ENCODE data around the gene TTC6. TPM values are rescaled to one million over a fixed set of nuclear protein-coding genes. Genes with fewer than 3 reads are reported as not detected.

TTC6 gene
- total and polyA plus RNA-seq, 10 of the 15 experiments (the other 5 are each of a cell fraction or from before 2014, with no cell fraction given), result not detected

DNA sequence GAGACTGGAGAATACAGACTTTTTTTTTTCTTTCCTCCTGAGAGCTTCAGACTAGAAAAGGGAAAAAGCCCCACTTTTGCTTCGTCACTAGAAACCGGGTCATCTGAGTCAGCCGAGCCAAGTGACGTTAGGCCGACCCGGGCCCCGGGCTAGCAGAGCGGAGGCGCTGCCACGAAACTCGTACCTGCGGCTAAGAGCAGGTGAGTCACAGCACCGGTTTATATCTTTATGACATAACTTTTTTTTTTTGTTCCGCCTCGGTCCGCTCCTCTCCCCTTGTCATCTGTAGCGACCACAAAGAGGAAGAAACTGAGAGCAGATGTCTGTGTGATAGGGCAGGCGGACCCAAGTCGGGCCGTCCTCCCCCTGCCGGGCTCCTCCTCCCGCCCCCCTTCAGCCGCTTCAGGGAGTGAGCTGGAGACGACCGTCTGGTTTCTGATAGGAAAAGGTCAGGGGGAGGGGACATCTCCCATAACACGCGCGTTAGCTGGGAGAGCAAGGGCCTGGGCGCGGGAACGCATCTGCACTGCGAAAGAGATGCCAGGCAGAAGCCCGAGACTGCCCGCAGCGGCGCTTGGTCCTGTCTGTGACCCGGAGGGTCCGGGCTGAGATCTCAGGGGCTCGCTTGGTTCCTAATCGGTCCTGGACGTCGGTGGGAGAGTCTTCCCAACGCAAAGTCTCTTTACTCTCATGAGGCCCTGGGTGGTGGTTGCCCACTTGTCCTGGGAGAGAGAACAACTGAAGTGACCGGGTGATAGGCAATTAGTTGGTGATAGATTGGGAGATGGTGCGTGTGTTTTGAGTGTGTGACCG lies 586 bp downstream of the TTC6 start:
- DNase-seq (ENCODE audit: low read depth, low spot score), result no peak
- no peak for TF ChIP-seq CREB1 (IDR thresholded peaks at IDR 0.05; ENCODE audit: low read depth)
- TF ChIP-seq DPF2 (IDR thresholded peaks at IDR 0.05), result no peak
- TF ChIP-seq CHD1 (IDR thresholded peaks at IDR 0.05; ENCODE audit: low read depth, low read length), result no peak
- no peak for TF ChIP-seq GATAD2B (conservative IDR thresholded peaks at IDR 0.05; ENCODE audit: low read depth)
- TF ChIP-seq ZNF274 (IDR thresholded peaks at IDR 0.05; ENCODE audit: insufficient read depth, insufficient read length), result no peak
- no peak for TF ChIP-seq TARDBP (IDR thresholded peaks at IDR 0.05; ENCODE audit: borderline replicate concordance)
- no peak for TF ChIP-seq MEF2A (IDR thresholded peaks at IDR 0.05; ENCODE audit: insufficient read depth, low read depth, low read length)
- TF ChIP-seq, protein P1, sequence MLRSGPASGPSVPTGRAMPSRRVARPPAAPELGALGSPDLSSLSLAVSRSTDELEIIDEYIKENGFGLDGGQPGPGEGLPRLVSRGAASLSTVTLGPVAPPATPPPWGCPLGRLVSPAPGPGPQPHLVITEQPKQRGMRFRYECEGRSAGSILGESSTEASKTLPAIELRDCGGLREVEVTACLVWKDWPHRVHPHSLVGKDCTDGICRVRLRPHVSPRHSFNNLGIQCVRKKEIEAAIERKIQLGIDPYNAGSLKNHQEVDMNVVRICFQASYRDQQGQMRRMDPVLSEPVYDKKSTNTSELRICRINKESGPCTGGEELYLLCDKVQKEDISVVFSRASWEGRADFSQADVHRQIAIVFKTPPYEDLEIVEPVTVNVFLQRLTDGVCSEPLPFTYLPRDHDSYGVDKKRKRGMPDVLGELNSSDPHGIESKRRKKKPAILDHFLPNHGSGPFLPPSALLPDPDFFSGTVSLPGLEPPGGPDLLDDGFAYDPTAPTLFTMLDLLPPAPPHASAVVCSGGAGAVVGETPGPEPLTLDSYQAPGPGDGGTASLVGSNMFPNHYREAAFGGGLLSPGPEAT (IDR thresholded peaks at IDR 0.05; ENCODE audit: low read depth), result no peak
- TF ChIP-seq EED (IDR thresholded peaks at IDR 0.05; ENCODE audit: low read depth), result no peak
- TF ChIP-seq, protein P2, sequence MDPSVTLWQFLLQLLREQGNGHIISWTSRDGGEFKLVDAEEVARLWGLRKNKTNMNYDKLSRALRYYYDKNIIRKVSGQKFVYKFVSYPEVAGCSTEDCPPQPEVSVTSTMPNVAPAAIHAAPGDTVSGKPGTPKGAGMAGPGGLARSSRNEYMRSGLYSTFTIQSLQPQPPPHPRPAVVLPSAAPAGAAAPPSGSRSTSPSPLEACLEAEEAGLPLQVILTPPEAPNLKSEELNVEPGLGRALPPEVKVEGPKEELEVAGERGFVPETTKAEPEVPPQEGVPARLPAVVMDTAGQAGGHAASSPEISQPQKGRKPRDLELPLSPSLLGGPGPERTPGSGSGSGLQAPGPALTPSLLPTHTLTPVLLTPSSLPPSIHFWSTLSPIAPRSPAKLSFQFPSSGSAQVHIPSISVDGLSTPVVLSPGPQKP (IDR thresholded peaks at IDR 0.05; ENCODE audit: low read depth, low read length), result no peak
- no peak for TF ChIP-seq CHD2 (IDR thresholded peaks at IDR 0.05; ENCODE audit: borderline replicate concordance, low read depth, low read length)
- TF ChIP-seq, protein P3, sequence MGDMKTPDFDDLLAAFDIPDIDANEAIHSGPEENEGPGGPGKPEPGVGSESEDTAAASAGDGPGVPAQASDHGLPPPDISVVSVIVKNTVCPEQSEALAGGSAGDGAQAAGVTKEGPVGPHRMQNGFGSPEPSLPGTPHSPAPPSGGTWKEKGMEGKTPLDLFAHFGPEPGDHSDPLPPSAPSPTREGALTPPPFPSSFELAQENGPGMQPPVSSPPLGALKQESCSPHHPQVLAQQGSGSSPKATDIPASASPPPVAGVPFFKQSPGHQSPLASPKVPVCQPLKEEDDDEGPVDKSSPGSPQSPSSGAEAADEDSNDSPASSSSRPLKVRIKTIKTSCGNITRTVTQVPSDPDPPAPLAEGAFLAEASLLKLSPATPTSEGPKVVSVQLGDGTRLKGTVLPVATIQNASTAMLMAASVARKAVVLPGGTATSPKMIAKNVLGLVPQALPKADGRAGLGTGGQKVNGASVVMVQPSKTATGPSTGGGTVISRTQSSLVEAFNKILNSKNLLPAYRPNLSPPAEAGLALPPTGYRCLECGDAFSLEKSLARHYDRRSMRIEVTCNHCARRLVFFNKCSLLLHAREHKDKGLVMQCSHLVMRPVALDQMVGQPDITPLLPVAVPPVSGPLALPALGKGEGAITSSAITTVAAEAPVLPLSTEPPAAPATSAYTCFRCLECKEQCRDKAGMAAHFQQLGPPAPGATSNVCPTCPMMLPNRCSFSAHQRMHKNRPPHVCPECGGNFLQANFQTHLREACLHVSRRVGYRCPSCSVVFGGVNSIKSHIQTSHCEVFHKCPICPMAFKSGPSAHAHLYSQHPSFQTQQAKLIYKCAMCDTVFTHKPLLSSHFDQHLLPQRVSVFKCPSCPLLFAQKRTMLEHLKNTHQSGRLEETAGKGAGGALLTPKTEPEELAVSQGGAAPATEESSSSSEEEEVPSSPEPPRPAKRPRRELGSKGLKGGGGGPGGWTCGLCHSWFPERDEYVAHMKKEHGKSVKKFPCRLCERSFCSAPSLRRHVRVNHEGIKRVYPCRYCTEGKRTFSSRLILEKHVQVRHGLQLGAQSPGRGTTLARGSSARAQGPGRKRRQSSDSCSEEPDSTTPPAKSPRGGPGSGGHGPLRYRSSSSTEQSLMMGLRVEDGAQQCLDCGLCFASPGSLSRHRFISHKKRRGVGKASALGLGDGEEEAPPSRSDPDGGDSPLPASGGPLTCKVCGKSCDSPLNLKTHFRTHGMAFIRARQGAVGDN (IDR thresholded peaks at IDR 0.05), result no peak
- TF ChIP-seq TCF7 (IDR thresholded peaks at IDR 0.05; ENCODE audit: borderline replicate concordance), result no peak
- H4K20me1 ChIP-seq (ENCODE audit: control insufficient read depth, insufficient read depth), result no peaks in the 10 kb centered on the region
- no peak overlapping the region for H2AFZ ChIP-seq (ENCODE audit: control insufficient read depth, low read depth, low read length)
- H3K4me1 ChIP-seq (ENCODE audit: control insufficient read depth, insufficient read depth, low read length), result no peaks in the 10 kb centered on the region
- intact Hi-C loops (cut with micrococcal nuclease; ENCODE audit: unreplicated experiment), result no loop called here
- no peak overlapping the region for H3K9ac ChIP-seq (ENCODE audit: control insufficient read depth, insufficient read depth, low read length)
- ATAC-seq, result peak; percentile 34
- in situ Hi-C loops (cut with MboI), result no loop called here
- H3K9me3 ChIP-seq (replicated peaks; ENCODE audit: control insufficient read depth, insufficient read depth, low read length), result no peaks in the 10 kb centered on the region; the same call in 2 of the 3 replicates
- RAD21 ChIA-PET (ENCODE audit: unreplicated experiment), result no interaction called here
- H3K36me3 ChIP-seq (ENCODE audit: control insufficient read depth in 2 of 2, insufficient read depth in 2 of 2, low read length in 1 of 2), result no peaks in the 10 kb centered on the region
- H3K79me2 ChIP-seq (ENCODE audit: control insufficient read depth, insufficient read depth, low read length), result no peaks in the 10 kb centered on the region
- SMC1A ChIA-PET (ENCODE audit: uncharacterized antibody, unreplicated experiment), result no interaction called here
- 24% methylated on average over 45 of the region's 46 CpGs for WGBS (ENCODE audit: insufficient coverage, insufficient replicate concordance, low lambda C conversion rate, missing lambda C conversion rate)
- no peak overlapping the region for H3K27ac ChIP-seq (ENCODE audit: control insufficient read depth, insufficient read depth)
- no peak overlapping the region for H3K4me3 ChIP-seq
- H3K27me3 ChIP-seq (replicated peaks in 1 of 2; ENCODE audit: control insufficient read depth in 2 of 2, insufficient read depth in 2 of 2, low read length in 1 of 2), result no peaks in the 10 kb centered on the region; a peak in 1 of 4 replicates
- no peak for FAIRE-seq
- POLR2A ChIA-PET, result no interaction called here
- CTCF ChIA-PET, result no interaction called here
- H3K4me2 ChIP-seq (ENCODE audit: control insufficient read depth, insufficient read depth), result no peak overlapping the region
- BruUV-seq (replicated peaks), result no TSS peak

All from GM12878 (cell line).